Thyroid gland (tissue), 4 donors: Measurements from ENCODE around the gene CYP4F12. TPM values are rescaled to one million over a fixed set of nuclear protein-coding genes. Genes with fewer than 3 reads are reported as not detected.

Experiments
- DNase-seq, 2 donors: peaks; one replicate each; pipeline ENCODE4 v3.0.0-alpha.2; 2019
- H3K27ac ChIP-seq, 3 donors: fragments of 200-600 bp; sonication (generic); 1 replicate in 2 of 3; 2 replicates in 1 of 3; pipeline ENCODE4 v1.5.1; 2016 to 2019; ENCODE audit warnings: mild to moderate bottlenecking in 1 of 3, moderate library complexity in 1 of 3
- H3K27me3 ChIP-seq: fragments of 200-600 bp; sonication (generic); one replicate; pipeline ENCODE4 v1.5.1; 2019
- H3K36me3 ChIP-seq, 2 donors: fragments of 200-600 bp; sonication (generic); one replicate each; pipeline ENCODE4 v1.5.1; 2016 to 2019
- H3K4me1 ChIP-seq, 2 donors: fragments of 200-600 bp; sonication (generic); one replicate each; pipeline ENCODE4 v1.5.1; 2017 to 2019
- H3K4me3 ChIP-seq, 3 donors: fragments of 200-600 bp; sonication (generic); replicated peaks in 1 of 3; 1 replicate in 2 of 3; 2 replicates in 1 of 3; pipeline ENCODE4 v1.5.1; 2016; ENCODE audit warnings: mild to moderate bottlenecking in 1 of 3
- H3K9me3 ChIP-seq: fragments of 200-600 bp; sonication (generic); one replicate; pipeline ENCODE4 v1.5.1; 2017
- CTCF ChIP-seq, 6 experiments: fragments of 200-600 bp in 3 of 6; fragments of 450-650 bp in 3 of 6; sonication (generic) in 3 of 6; IDR thresholded peaks; one replicate each; pipeline ENCODE4 v1.5.1; 2016 to 2019; ENCODE audit warnings: antibody characterized with exemption in 6 of 6, mild to moderate bottlenecking in 2 of 6, inconsistent platforms in 1 of 6, moderate library complexity in 1 of 6
- POLR2A ChIP-seq, 2 donors: fragments of 450-650 bp; IDR thresholded peaks; one replicate each; pipeline ENCODE4 v1.6.1; 2017; ENCODE audit warnings: antibody characterized with exemption in 2 of 2, mild to moderate bottlenecking in 2 of 2, moderate library complexity in 1 of 2
- WGBS, 2 donors: methylation state at CpG; one replicate each; pipeline ENCODE4 v1.1.5; 2017; 5-methylcytosine and 5-hydroxymethylcytosine counted together
- intact Hi-C: fragments of 100-400 bp; cut with DNase I; formaldehyde crosslinking; loops from one replicate; pipeline ENCODE4 v1.15.1; 2023
- total RNA-seq, 4 donors: library from RNA; depleted of rRNA; stranded (reverse); fragments of >200 nt; gene quantifications; one replicate each; pipeline ENCODE4 v1.2.3, GENCODE V29; 2016

CYP4F12 gene
- total RNA-seq, 4 donors from 2014 or later, result 1.9 to 4.6 (median 3.2) TPM

- Histone ChIP-seq H3K36me3 (no peaks in the 10 kb centered on the region), H3K27me3 (no peaks in the 10 kb centered on the region), H3K9me3 (no peaks in the 10 kb centered on the region), H3K27ac (no peak overlapping the region), H3K4me3 (no peak overlapping the region), H3K4me1 (no peaks in the 10 kb centered on the region)
- DNase-seq, result no peak
- intact Hi-C loops, result no loop called here
- TF ChIP-seq POLR2A (IDR thresholded peaks at IDR 0.05) (no peak), CTCF (IDR thresholded peaks at IDR 0.05) (no peak)
- whole genome bisulfite sequencing, 2 donors, result 62 to 83% methylated on average over 3 of the region's 3 CpGs
Measured at GRCh38 chr19:15651791-15652190, 21.1 kb upstream of the CYP4F12 start.

- no peaks in the 10 kb centered on the region for H3K9me3 ChIP-seq
- no peaks in the 10 kb centered on the region for H3K27me3 ChIP-seq
- H3K4me3 ChIP-seq, result no peak overlapping the region
- DNase-seq, result no peak
- no peak for TF ChIP-seq CTCF (IDR thresholded peaks at IDR 0.05)
- TF ChIP-seq POLR2A (IDR thresholded peaks at IDR 0.05), result no peak
- H3K36me3 ChIP-seq, result no peaks in the 10 kb centered on the region
- WGBS, 2 donors, result 59 to 75% methylated on average over 5 to 8 of the region's 8 CpGs
- intact Hi-C loops, result no loop called here
- no peak overlapping the region for H3K27ac ChIP-seq
- H3K4me1 ChIP-seq, result no peaks in the 10 kb centered on the region
Measured at GRCh38 chr19:15652559-15653278, 20.2 kb upstream of the CYP4F12 start.

GRCh38 chr19:15656467-15656866 is 16.4 kb upstream of the CYP4F12 start:
- DNase-seq, result no peak
- intact Hi-C loops, result no loop called here
- Histone ChIP-seq H3K36me3 (no peaks in the 10 kb centered on the region), H3K27me3 (no peaks in the 10 kb centered on the region), H3K4me1 (no peaks in the 10 kb centered on the region), H3K4me3 (no peak overlapping the region), H3K27ac (no peak overlapping the region), H3K9me3 (no peaks in the 10 kb centered on the region)
- no peak for TF ChIP-seq CTCF (IDR thresholded peaks at IDR 0.05)
- TF ChIP-seq POLR2A (IDR thresholded peaks at IDR 0.05), result no peak

GRCh38 chr19:15663247-15663646 is 9.6 kb upstream of the CYP4F12 start:
- intact Hi-C loops, result no loop called here
- Histone ChIP-seq H3K27me3 (no peaks in the 10 kb centered on the region), H3K4me3 (no peak overlapping the region), H3K27ac (no peak overlapping the region), H3K9me3 (no peaks in the 10 kb centered on the region), H3K4me1 (no peaks in the 10 kb centered on the region), H3K36me3 (no peaks in the 10 kb centered on the region)
- 73 to 76% methylated on average over 4 of the region's 4 CpGs for WGBS, 2 donors
- DNase-seq, result no peak
- TF ChIP-seq POLR2A (IDR thresholded peaks at IDR 0.05) (no peak), CTCF (IDR thresholded peaks at IDR 0.05) (no peak)

GRCh38 chr19:15666186-15666585 is 6.7 kb upstream of the CYP4F12 start:
- H3K9me3 ChIP-seq, result no peaks in the 10 kb centered on the region
- no peaks in the 10 kb centered on the region for H3K4me1 ChIP-seq
- H3K27me3 ChIP-seq, result no peaks in the 10 kb centered on the region
- intact Hi-C loops, result no loop called here
- H3K36me3 ChIP-seq, result no peaks in the 10 kb centered on the region
- H3K27ac ChIP-seq, result no peak overlapping the region
- TF ChIP-seq POLR2A (IDR thresholded peaks at IDR 0.05) (no peak), CTCF (IDR thresholded peaks at IDR 0.05) (no peak)
- H3K4me3 ChIP-seq, result no peak overlapping the region
- DNase-seq, result no peak
- 13 to 27% methylated on average over 1 of the region's 1 CpG for WGBS, 2 donors
